Natural killer cell (primary cell): ENCODE measurements around the gene KIF1B. TPM values are rescaled to one million over a fixed set of nuclear protein-coding genes. Genes with fewer than 3 reads are reported as not detected.

Experiments used
- ATAC-seq, 3 donors: fragments of 150-1000 bp in 2 of 3; fragments of 200-7000 bp in 1 of 3; cut with Tn5 transposase; 1 replicate in 1 of 3; 2 replicates in 2 of 3; pipeline ENCODE4 v1.10.0; 2021; ENCODE audit warnings: mild to moderate bottlenecking in 2 of 3, moderate library complexity in 2 of 3
- DNase-seq, 2 donors: peaks; one replicate each; pipeline versions ENCODE4 v3.0.0 to v3.0.0-alpha.2; 2013 to 2021; ENCODE audit warnings: mixed read lengths in 1 of 2
- H3K27ac ChIP-seq: one replicate; pipeline ENCODE4 v1.5.1; 2013; ENCODE audit warnings: mild to moderate bottlenecking, low read length
- H3K27me3 ChIP-seq: one replicate; pipeline ENCODE4 v1.6.1; 2013; ENCODE audit warnings: low read length; ENCODE audit not compliant: control insufficient read depth, insufficient read depth
- H3K36me3 ChIP-seq: one replicate; pipeline ENCODE4 v1.6.1; 2013; ENCODE audit warnings: low read length; ENCODE audit not compliant: control insufficient read depth, insufficient read depth
- H3K4me1 ChIP-seq: one replicate; pipeline ENCODE4 v1.6.1; 2013; ENCODE audit warnings: low read length; ENCODE audit not compliant: control insufficient read depth, insufficient read depth
- H3K4me3 ChIP-seq: one replicate; pipeline ENCODE4 v1.5.1; 2013; ENCODE audit warnings: low read length
- H3K9me3 ChIP-seq: one replicate; pipeline ENCODE4 v1.6.1; 2013; ENCODE audit warnings: low read length; ENCODE audit not compliant: control insufficient read depth, insufficient read depth
- H3K27ac Mint-ChIP-seq, 2 donors: one replicate each; pipeline ENCODE4 v1.8.0; 2022; ENCODE audit warnings: mild to moderate bottlenecking in 2 of 2, mixed read lengths in 2 of 2, moderate library complexity in 1 of 2
- H3K27me3 Mint-ChIP-seq, 2 donors: one replicate each; pipeline ENCODE4 v1.8.0; 2022; ENCODE audit warnings: low read depth in 2 of 2, mixed read lengths in 2 of 2
- H3K36me3 Mint-ChIP-seq: one replicate; pipeline ENCODE4 v1.8.0; 2022; ENCODE audit warnings: mixed read lengths
- H3K4me1 Mint-ChIP-seq, 2 donors: one replicate each; pipeline ENCODE4 v1.8.0; 2022; ENCODE audit warnings: mixed read lengths in 2 of 2
- H3K4me3 Mint-ChIP-seq: one replicate; pipeline ENCODE4 v1.8.0; 2022; ENCODE audit warnings: mild to moderate bottlenecking, moderate library complexity, mixed read lengths
- H3K9me3 Mint-ChIP-seq, 2 donors: one replicate each; pipeline ENCODE4 v1.8.0; 2022; ENCODE audit warnings: mixed read lengths in 2 of 2
- CTCF ChIP-seq: fragments of 200-600 bp; IDR thresholded peaks from one replicate; pipeline ENCODE4 v1.8.0; 2022; ENCODE audit warnings: antibody characterized with exemption
- WGBS: methylation state at CpG from one replicate; pipeline ENCODE4 v1.1.7; 2013; ENCODE audit warnings: missing lambda C conversion rate; ENCODE audit not compliant: insufficient coverage; 5-methylcytosine and 5-hydroxymethylcytosine counted together
- intact Hi-C: fragments of 100-400 bp; cut with micrococcal nuclease; formaldehyde crosslinking; loops from one replicate; pipeline ENCODE4 v1.14.2; 2022
- total RNA-seq, 4 donors: library from RNA; stranded (reverse); fragments of 120-200 nt in 1 of 4; gene quantifications; one replicate each; pipeline versions ENCODE4 v1.2.3 to v1.2.4, GENCODE V29; 2013 to 2022

Gene KIF1B
- total RNA-seq, 3 donors from 2014 or later (not counting 1 experiment from before 2014, with no cell fraction given), result 15.2 to 22.0 (median 16.3) TPM

GRCh38 chr1:10339815-10340214 is 129.4 kb downstream of the KIF1B start:
- H3K36me3 Mint-ChIP-seq, result no peaks in the 10 kb centered on the region
- DNase-seq (no peak), ATAC-seq (no peak)
- intact Hi-C loops, result no loop called here
- Histone ChIP-seq H3K4me3 (no peak overlapping the region), H3K9me3 (no peaks in the 10 kb centered on the region), H3K4me1 (no peaks in the 10 kb centered on the region), H3K27ac (no peak overlapping the region), H3K27me3 (no peaks in the 10 kb centered on the region), H3K36me3 (peaks cover 15% of the 10 kb centered on the region)
- no peak overlapping the region for H3K4me3 Mint-ChIP-seq
- TF ChIP-seq CTCF, result no peak
- no peak overlapping the region for H3K27ac Mint-ChIP-seq
- H3K9me3 Mint-ChIP-seq, result no peaks in the 10 kb centered on the region
- no peaks in the 10 kb centered on the region for H3K4me1 Mint-ChIP-seq
- H3K27me3 Mint-ChIP-seq, result no peaks in the 10 kb centered on the region
- 86% methylated on average over 5 of the region's 5 CpGs for WGBS

- no peaks in the 10 kb centered on the region for H3K4me1 ChIP-seq
- intact Hi-C loops, result no loop called here
- H3K36me3 ChIP-seq, result peaks cover 15% of the 10 kb centered on the region
- no peak overlapping the region for H3K4me3 ChIP-seq
- H3K27me3 ChIP-seq, result no peaks in the 10 kb centered on the region
- no peak overlapping the region for H3K4me3 Mint-ChIP-seq
- ATAC-seq (no peak), DNase-seq (no peak)
- no peaks in the 10 kb centered on the region for H3K4me1 Mint-ChIP-seq
- no peak overlapping the region for H3K27ac ChIP-seq
- no peaks in the 10 kb centered on the region for H3K36me3 Mint-ChIP-seq
- no CpG with 5 or more reads among the region's 2 CpGs for WGBS
- TF ChIP-seq CTCF, result no peak
- no peak overlapping the region for H3K27ac Mint-ChIP-seq
- H3K27me3 Mint-ChIP-seq, result no peaks in the 10 kb centered on the region
- no peaks in the 10 kb centered on the region for H3K9me3 ChIP-seq
- no peaks in the 10 kb centered on the region for H3K9me3 Mint-ChIP-seq
These were observed 130.7 kb downstream of the KIF1B start for GRCh38 chr1:10340930-10341590.

DNA sequence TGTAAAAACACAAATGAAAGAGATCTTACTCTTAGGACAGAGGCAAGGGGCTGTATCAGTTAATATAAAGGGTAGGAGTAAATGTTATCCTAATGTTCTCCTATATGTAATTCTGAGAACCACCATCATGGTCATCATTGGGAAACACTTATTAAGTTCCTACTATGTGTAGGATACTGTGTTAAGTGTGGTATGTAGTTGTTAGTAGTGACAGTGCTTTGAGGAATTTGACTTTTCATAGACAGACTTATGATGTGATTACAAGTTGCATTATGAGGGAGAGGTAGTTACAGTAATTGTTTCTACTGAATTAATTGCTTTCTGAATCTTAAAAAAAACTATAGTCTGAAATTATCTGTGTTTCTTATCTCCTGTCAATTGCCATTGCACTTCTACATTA is 136.7 kb downstream of the KIF1B start:
- DNase-seq (no peak), ATAC-seq (no peak)
- Histone ChIP-seq H3K27me3 (no peaks in the 10 kb centered on the region), H3K36me3 (peaks cover 15% of the 10 kb centered on the region), H3K4me1 (no peaks in the 10 kb centered on the region), H3K27ac (no peak overlapping the region), H3K9me3 (no peaks in the 10 kb centered on the region), H3K4me3 (no peak overlapping the region)
- Mint-ChIP-seq H3K9me3 (no peaks in the 10 kb centered on the region), H3K27me3 (no peaks in the 10 kb centered on the region), H3K27ac (no peak overlapping the region), H3K4me1 (no peaks in the 10 kb centered on the region), H3K4me3 (no peak overlapping the region), H3K36me3 (no peaks in the 10 kb centered on the region)
- TF ChIP-seq CTCF, result no peak
- intact Hi-C loops, result no loop called here

DNA sequence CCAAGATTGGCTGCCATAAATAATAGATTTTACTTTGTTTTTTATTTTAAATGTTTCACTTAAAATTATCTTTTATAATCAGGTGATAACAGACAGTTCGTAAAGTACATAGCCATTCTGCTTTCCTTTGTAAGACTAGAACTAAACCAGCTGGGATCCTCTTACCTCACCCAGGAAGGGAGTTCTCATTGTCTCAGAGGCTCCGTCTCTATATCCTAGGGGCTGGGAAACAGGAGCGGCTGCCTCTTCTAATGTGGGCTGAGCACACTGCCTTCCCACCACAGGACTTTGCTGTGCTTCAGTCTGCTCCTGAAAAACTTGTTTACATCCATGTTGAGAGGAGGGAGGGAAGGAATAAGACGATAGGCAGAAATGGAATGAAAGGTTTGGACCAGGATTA is 142.9 kb downstream of the KIF1B start:
- Mint-ChIP-seq H3K36me3 (no peaks in the 10 kb centered on the region), H3K27ac (no peak overlapping the region)
- WGBS, result 96% methylated on average over 4 of the region's 4 CpGs

More for the DNA sequence above, 142.9 kb downstream of the KIF1B start:
- ATAC-seq, result no peak
- Histone ChIP-seq H3K9me3 (no peaks in the 10 kb centered on the region), H3K4me1 (no peaks in the 10 kb centered on the region), H3K27me3 (no peaks in the 10 kb centered on the region), H3K4me3 (no peak overlapping the region), H3K27ac (no peak overlapping the region), H3K36me3 (peaks cover 5% of the 10 kb centered on the region)
- Mint-ChIP-seq H3K9me3 (no peaks in the 10 kb centered on the region), H3K4me3 (no peak overlapping the region), H3K4me1 (no peaks in the 10 kb centered on the region), H3K27me3 (no peaks in the 10 kb centered on the region)
- intact Hi-C loops, result no loop called here
- TF ChIP-seq CTCF, result no peak
- no peak for DNase-seq
